Erythroblast (primary cell): ENCODE measurements around the gene ZNF484.

Source experiments
- GATA1 ChIP-seq: IDR thresholded peaks from 2 replicates; pipeline ENCODE4 v1.6.1; 2011; ENCODE audit warnings: low read depth, mild to moderate bottlenecking, control low read depth, low read length, moderate library complexity
- POLR2A ChIP-seq: IDR thresholded peaks from 2 replicates; pipeline ENCODE4 v1.6.1; 2011; ENCODE audit warnings: mild to moderate bottlenecking, low read length

GRCh38 chr9:92920437-92920836 is 42.6 kb upstream of the ZNF484 start:
- TF ChIP-seq POLR2A (no peak), GATA1 (no peak)
